Measurements from ENCODE around the gene NPDC1. TPM values are rescaled to one million over a fixed set of nuclear protein-coding genes. Genes with fewer than 3 reads are reported as not detected.

Gene NPDC1
- total and polyA plus RNA-seq, 2 experiments from 2014 or later, result 43.1 to 121 TPM

GRCh38 chr9:137052998-137053943 lies 7.3 kb upstream of the NPDC1 start:
- WGBS, 2 experiments (ENCODE audit: low coverage in 1 of 2, low lambda C conversion rate in 2 of 2, missing lambda C conversion rate in 2 of 2), result 25 to 30% methylated on average over 34 to 53 of the region's 71 CpGs
- peaks cover 4% of the 10 kb centered on the region; the same call in 1 of the 2 replicates for H3K4me1 ChIP-seq (ENCODE audit: insufficient read depth)
- H4K20me1 ChIP-seq (ENCODE audit: insufficient read depth), result no peaks in the 10 kb centered on the region
- TF ChIP-seq EZH2 (IDR thresholded peaks at IDR 0.05; ENCODE audit: insufficient read depth, poor library complexity, severe bottlenecking), result no peak
- no peak for TF ChIP-seq EZH2phosphoT487 (IDR thresholded peaks at IDR 0.05; ENCODE audit: insufficient read depth, low read depth)
- no peaks in the 10 kb centered on the region for H3K79me2 ChIP-seq (ENCODE audit: insufficient read depth)
- peaks cover 22% of the 10 kb centered on the region for H3K27me3 ChIP-seq (replicated peaks; ENCODE audit: insufficient read depth)
- H3K9me3 ChIP-seq (ENCODE audit: low read depth), result no peaks in the 10 kb centered on the region
- in situ Hi-C loops (cut with MboI), result no loop called here
- H3K9ac ChIP-seq, result no peak overlapping the region
- H3K9me2 ChIP-seq (ENCODE audit: insufficient read depth), result no peaks in the 10 kb centered on the region
- H3K4me2 ChIP-seq (ENCODE audit: unreplicated experiment), result no peak overlapping the region
- DNase-seq, result no peak
- H3K36me3 ChIP-seq (ENCODE audit: low read depth), result no peaks in the 10 kb centered on the region
- no peak overlapping the region for H2AFZ ChIP-seq
- H3K27ac ChIP-seq, result no peak overlapping the region
- H3F3A ChIP-seq (ENCODE audit: insufficient read depth), result 0 out of 2 replicates have a peak, but pooled peaks cover 5% of the 10 kb centered on the region
- H3K4me3 ChIP-seq, result no peak overlapping the region

GRCh38 chr9:137052293-137052692 lies 6.3 kb upstream of the NPDC1 start:
- TF ChIP-seq EZH2 (IDR thresholded peaks at IDR 0.05; ENCODE audit: insufficient read depth, poor library complexity, severe bottlenecking) (no peak), EZH2phosphoT487 (IDR thresholded peaks at IDR 0.05; ENCODE audit: insufficient read depth, low read depth) (no peak)
- H3K4me1 ChIP-seq (ENCODE audit: insufficient read depth), result peaks cover 4% of the 10 kb centered on the region; the same call in 1 of the 2 replicates
- H3K36me3 ChIP-seq (ENCODE audit: low read depth), result no peaks in the 10 kb centered on the region
- no peaks in the 10 kb centered on the region for H3K79me2 ChIP-seq (ENCODE audit: insufficient read depth)
- no peaks in the 10 kb centered on the region for H3K9me3 ChIP-seq (ENCODE audit: low read depth)
- no peak overlapping the region for H3K27ac ChIP-seq
- no peak for DNase-seq
- H3K9ac ChIP-seq, result no peak overlapping the region
- WGBS, 2 experiments (ENCODE audit: low coverage in 1 of 2, low lambda C conversion rate in 2 of 2, missing lambda C conversion rate in 2 of 2), result 75 to 85% methylated on average over 2 to 7 of the region's 8 CpGs
- in situ Hi-C loops (cut with MboI), result no loop called here
- 0 out of 2 replicates have a peak, but pooled peaks cover under 1% of the 10 kb centered on the region for H3F3A ChIP-seq (ENCODE audit: insufficient read depth)
- no peak overlapping the region for H3K4me2 ChIP-seq (ENCODE audit: unreplicated experiment)
- no peak overlapping the region for H3K4me3 ChIP-seq
- H2AFZ ChIP-seq, result no peak overlapping the region
- H3K9me2 ChIP-seq (ENCODE audit: insufficient read depth), result no peaks in the 10 kb centered on the region
- no peaks in the 10 kb centered on the region for H4K20me1 ChIP-seq (ENCODE audit: insufficient read depth)
- peaks cover 22% of the 10 kb centered on the region for H3K27me3 ChIP-seq (replicated peaks; ENCODE audit: insufficient read depth)

- no peak overlapping the region for H3K9ac ChIP-seq
- H2AFZ ChIP-seq, result no peak overlapping the region
- no peaks in the 10 kb centered on the region for H3K9me3 ChIP-seq (ENCODE audit: low read depth)
- no peaks in the 10 kb centered on the region for H3K36me3 ChIP-seq (ENCODE audit: low read depth)
- H3K27ac ChIP-seq, result no peak overlapping the region
- TF ChIP-seq EZH2phosphoT487 (IDR thresholded peaks at IDR 0.05; ENCODE audit: insufficient read depth, low read depth) (no peak), EZH2 (IDR thresholded peaks at IDR 0.05; ENCODE audit: insufficient read depth, poor library complexity, severe bottlenecking) (no peak)
- no peaks in the 10 kb centered on the region for H4K20me1 ChIP-seq (ENCODE audit: insufficient read depth)
- no peak for DNase-seq
- H3K79me2 ChIP-seq (ENCODE audit: insufficient read depth), result no peaks in the 10 kb centered on the region
- no peak overlapping the region for H3K4me2 ChIP-seq (ENCODE audit: unreplicated experiment)
- H3K4me3 ChIP-seq, result no peak overlapping the region
- 73 to 79% methylated on average over 14 to 17 of the region's 17 CpGs for WGBS, 2 experiments (ENCODE audit: low coverage in 1 of 2, low lambda C conversion rate in 2 of 2, missing lambda C conversion rate in 2 of 2)
- in situ Hi-C loops (cut with MboI), result no loop called here
- no peaks in the 10 kb centered on the region for H3K9me2 ChIP-seq (ENCODE audit: insufficient read depth)
- no peaks in the 10 kb centered on the region for H3F3A ChIP-seq (ENCODE audit: insufficient read depth)
- peaks cover 4% of the 10 kb centered on the region; the same call in 1 of the 2 replicates for H3K4me1 ChIP-seq (ENCODE audit: insufficient read depth)
- H3K27me3 ChIP-seq (replicated peaks; ENCODE audit: insufficient read depth), result peaks cover 22% of the 10 kb centered on the region
Observed at GRCh38 chr9:137051145-137051724, 5.3 kb upstream of the NPDC1 start.

GRCh38 chr9:137050570-137050969 lies 4.6 kb upstream of the NPDC1 start:
- no peak for TF ChIP-seq EZH2phosphoT487 (IDR thresholded peaks at IDR 0.05; ENCODE audit: insufficient read depth, low read depth)
- no peak for TF ChIP-seq EZH2 (IDR thresholded peaks at IDR 0.05; ENCODE audit: insufficient read depth, poor library complexity, severe bottlenecking)
- no peaks in the 10 kb centered on the region for H3K9me2 ChIP-seq (ENCODE audit: insufficient read depth)
- H3K9ac ChIP-seq, result no peak overlapping the region
- no peaks in the 10 kb centered on the region for H3K79me2 ChIP-seq (ENCODE audit: insufficient read depth)
- no peak overlapping the region for H2AFZ ChIP-seq
- no peaks in the 10 kb centered on the region for H3K36me3 ChIP-seq (ENCODE audit: low read depth)
- H3F3A ChIP-seq (ENCODE audit: insufficient read depth), result no peaks in the 10 kb centered on the region
- DNase-seq, result peak; percentile 20
- 41 to 52% methylated on average over 4 to 5 of the region's 5 CpGs for WGBS, 2 experiments (ENCODE audit: low coverage in 1 of 2, low lambda C conversion rate in 2 of 2, missing lambda C conversion rate in 2 of 2)
- in situ Hi-C loops (cut with MboI), result no loop called here
- H3K9me3 ChIP-seq (ENCODE audit: low read depth), result no peaks in the 10 kb centered on the region
- no peak overlapping the region for H3K27ac ChIP-seq
- peaks cover 3% of the 10 kb centered on the region; the same call in 1 of the 2 replicates for H3K4me1 ChIP-seq (ENCODE audit: insufficient read depth)
- no peak overlapping the region for H3K4me3 ChIP-seq
- no peak overlapping the region for H3K4me2 ChIP-seq (ENCODE audit: unreplicated experiment)
- H4K20me1 ChIP-seq (ENCODE audit: insufficient read depth), result no peaks in the 10 kb centered on the region
- H3K27me3 ChIP-seq (replicated peaks; ENCODE audit: insufficient read depth), result peaks cover 22% of the 10 kb centered on the region
